ENCODE results near the gene DRICH1.

Gene DRICH1

DNA sequence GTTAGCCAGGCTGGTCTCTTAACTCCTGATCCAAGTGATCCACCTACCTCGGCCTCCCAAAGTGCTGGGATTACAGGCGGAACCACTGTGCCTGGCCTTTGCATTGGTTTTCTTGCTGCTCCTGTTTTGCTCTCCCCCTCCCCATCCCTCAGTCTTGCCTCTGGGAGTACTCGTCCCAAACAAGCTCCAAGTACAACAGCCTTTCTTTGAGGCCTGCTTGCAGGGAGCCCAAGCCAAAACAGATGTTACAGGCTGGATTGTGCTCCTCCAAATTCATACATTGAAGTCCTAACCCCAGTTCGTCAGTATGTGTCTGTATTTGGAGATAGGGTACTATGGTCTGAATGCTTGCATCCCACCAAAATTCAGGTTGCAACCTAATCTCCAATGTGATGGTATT lies 60.6 kb downstream of the DRICH1 start:
- Histone ChIP-seq H3K27me3 (ENCODE audit: low read length) (no peaks in the 10 kb centered on the region), H3K4me3 (ENCODE audit: insufficient read depth, low read length, poor library complexity, severe bottlenecking) (no peak overlapping the region), H3K9me2 (replicated peaks; ENCODE audit: insufficient read depth, low read length) (no peaks in the 10 kb centered on the region), H3F3A (ENCODE audit: insufficient read depth) (no peaks in the 10 kb centered on the region), H3K27ac (ENCODE audit: low read depth, low read length) (no peak overlapping the region), H4K20me1 (ENCODE audit: low read depth, low read length) (no peaks in the 10 kb centered on the region), H3K9me3 (ENCODE audit: insufficient read depth, low read length) (no peaks in the 10 kb centered on the region), H2AFZ (ENCODE audit: low read depth, low read length, severe bottlenecking) (no peak overlapping the region), H3K79me2 (ENCODE audit: insufficient read depth, low read length) (no peaks in the 10 kb centered on the region), H3K9ac (ENCODE audit: low read length) (no peak overlapping the region), H3K36me3 (ENCODE audit: low read length) (no peaks in the 10 kb centered on the region), H3K4me2 (ENCODE audit: low read depth, low read length, poor library complexity, severe bottlenecking) (no peak overlapping the region)
- TF ChIP-seq EZH2phosphoT487 (conservative IDR thresholded peaks at IDR 0.05; ENCODE audit: low read length) = no peak
- TF ChIP-seq, protein P1, sequence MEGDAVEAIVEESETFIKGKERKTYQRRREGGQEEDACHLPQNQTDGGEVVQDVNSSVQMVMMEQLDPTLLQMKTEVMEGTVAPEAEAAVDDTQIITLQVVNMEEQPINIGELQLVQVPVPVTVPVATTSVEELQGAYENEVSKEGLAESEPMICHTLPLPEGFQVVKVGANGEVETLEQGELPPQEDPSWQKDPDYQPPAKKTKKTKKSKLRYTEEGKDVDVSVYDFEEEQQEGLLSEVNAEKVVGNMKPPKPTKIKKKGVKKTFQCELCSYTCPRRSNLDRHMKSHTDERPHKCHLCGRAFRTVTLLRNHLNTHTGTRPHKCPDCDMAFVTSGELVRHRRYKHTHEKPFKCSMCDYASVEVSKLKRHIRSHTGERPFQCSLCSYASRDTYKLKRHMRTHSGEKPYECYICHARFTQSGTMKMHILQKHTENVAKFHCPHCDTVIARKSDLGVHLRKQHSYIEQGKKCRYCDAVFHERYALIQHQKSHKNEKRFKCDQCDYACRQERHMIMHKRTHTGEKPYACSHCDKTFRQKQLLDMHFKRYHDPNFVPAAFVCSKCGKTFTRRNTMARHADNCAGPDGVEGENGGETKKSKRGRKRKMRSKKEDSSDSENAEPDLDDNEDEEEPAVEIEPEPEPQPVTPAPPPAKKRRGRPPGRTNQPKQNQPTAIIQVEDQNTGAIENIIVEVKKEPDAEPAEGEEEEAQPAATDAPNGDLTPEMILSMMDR (IDR thresholded peaks at IDR 0.05; ENCODE audit: insufficient read depth, low read length, poor library complexity, severe bottlenecking) = no peak

DNA sequence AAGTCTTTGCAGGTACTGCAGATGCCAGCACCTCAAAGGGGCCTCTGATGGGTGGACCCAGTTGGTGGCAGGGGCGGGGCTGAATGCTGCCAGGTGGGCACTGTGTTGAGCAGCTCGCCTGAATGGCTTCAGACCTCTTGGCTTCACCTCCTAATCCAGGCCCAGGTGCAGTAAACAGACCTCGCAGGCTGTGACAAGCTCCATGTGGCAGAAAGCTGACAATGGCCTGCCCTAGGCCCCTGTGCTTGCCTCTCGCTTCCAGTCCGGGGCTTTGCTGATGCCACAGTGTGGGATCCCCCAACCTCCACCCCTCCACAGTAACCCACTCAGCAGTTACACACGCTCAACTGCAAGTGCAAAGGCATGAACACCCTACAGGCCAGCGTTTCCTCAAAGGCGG lies 61.4 kb downstream of the DRICH1 start:
- H3K4me2 ChIP-seq (ENCODE audit: low read depth, low read length, poor library complexity, severe bottlenecking) = no peak overlapping the region
- H3K79me2 ChIP-seq (ENCODE audit: insufficient read depth, low read length) = no peaks in the 10 kb centered on the region
- no peaks in the 10 kb centered on the region for H3K36me3 ChIP-seq (ENCODE audit: low read length)
- H3K9me2 ChIP-seq (replicated peaks; ENCODE audit: insufficient read depth, low read length) = no peaks in the 10 kb centered on the region
- H3F3A ChIP-seq (ENCODE audit: insufficient read depth) = no peaks in the 10 kb centered on the region
- H2AFZ ChIP-seq (ENCODE audit: low read depth, low read length, severe bottlenecking) = no peak overlapping the region
- no peaks in the 10 kb centered on the region for H4K20me1 ChIP-seq (ENCODE audit: low read depth, low read length)
- H3K9ac ChIP-seq (ENCODE audit: low read length) = no peak overlapping the region
- TF ChIP-seq, protein P1 (IDR thresholded peaks at IDR 0.05; ENCODE audit: insufficient read depth, low read length, poor library complexity, severe bottlenecking) = no peak
- TF ChIP-seq EZH2phosphoT487 (conservative IDR thresholded peaks at IDR 0.05; ENCODE audit: low read length) = no peak
- no peak overlapping the region for H3K4me3 ChIP-seq (ENCODE audit: insufficient read depth, low read length, poor library complexity, severe bottlenecking)
- H3K27me3 ChIP-seq (ENCODE audit: low read length) = no peaks in the 10 kb centered on the region
- H3K9me3 ChIP-seq (ENCODE audit: insufficient read depth, low read length) = no peaks in the 10 kb centered on the region
- no peak overlapping the region for H3K27ac ChIP-seq (ENCODE audit: low read depth, low read length)

DNA sequence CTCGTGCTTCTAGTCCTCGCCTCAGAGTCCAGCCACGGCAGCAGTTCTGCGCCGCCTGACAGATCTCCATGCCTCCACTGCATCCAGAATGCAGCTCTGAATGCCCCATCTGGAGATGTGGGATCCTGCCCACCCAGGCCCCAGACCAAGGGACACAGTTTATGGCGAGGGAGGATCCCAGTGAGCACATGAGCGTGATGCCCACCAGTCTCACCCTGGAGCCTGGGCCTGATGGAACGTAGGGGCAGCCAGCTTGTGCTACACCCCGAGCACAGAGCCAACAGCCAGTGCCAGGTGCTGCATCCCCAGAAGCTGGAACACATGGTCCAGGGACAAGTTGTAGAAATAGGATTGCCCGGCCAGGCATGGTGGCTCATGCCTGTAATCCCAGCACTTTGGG lies 62.4 kb downstream of the DRICH1 start:
- no peak overlapping the region for H3K4me3 ChIP-seq (ENCODE audit: insufficient read depth, low read length, poor library complexity, severe bottlenecking)
- no peaks in the 10 kb centered on the region for H3K79me2 ChIP-seq (ENCODE audit: insufficient read depth, low read length)
- TF ChIP-seq, protein P1 (IDR thresholded peaks at IDR 0.05; ENCODE audit: insufficient read depth, low read length, poor library complexity, severe bottlenecking) = no peak
- TF ChIP-seq EZH2phosphoT487 (conservative IDR thresholded peaks at IDR 0.05; ENCODE audit: low read length) = no peak
- H3K27me3 ChIP-seq (ENCODE audit: low read length) = no peaks in the 10 kb centered on the region
- no peaks in the 10 kb centered on the region for H3K36me3 ChIP-seq (ENCODE audit: low read length)
- H3K9me3 ChIP-seq (ENCODE audit: insufficient read depth, low read length) = no peaks in the 10 kb centered on the region
- no peak overlapping the region for H3K9ac ChIP-seq (ENCODE audit: low read length)
- no peaks in the 10 kb centered on the region for H3K9me2 ChIP-seq (replicated peaks; ENCODE audit: insufficient read depth, low read length)
- no peaks in the 10 kb centered on the region for H4K20me1 ChIP-seq (ENCODE audit: low read depth, low read length)
- H2AFZ ChIP-seq (ENCODE audit: low read depth, low read length, severe bottlenecking) = no peak overlapping the region
- H3K27ac ChIP-seq (ENCODE audit: low read depth, low read length) = no peak overlapping the region
- no peak overlapping the region for H3K4me2 ChIP-seq (ENCODE audit: low read depth, low read length, poor library complexity, severe bottlenecking)
- H3F3A ChIP-seq (ENCODE audit: insufficient read depth) = no peaks in the 10 kb centered on the region
